HG03558 (cell line): ENCODE results near the gene HBA2.
"Not testable (repeated sequence)": the region's sequence is repeated elsewhere in the genome, so short reads cannot be mapped to it uniquely, and the experiment has no call there.

Source experiments
- ATAC-seq: cut with Tn5 transposase; IDR thresholded peaks from one replicate; pipeline ENCODE4 v1.9.1; 2021; ENCODE audit warnings: moderate number of reproducible peaks; ENCODE audit not compliant: unreplicated experiment; ENCODE audit errors: extremely low read depth

HBA2 gene

DNA sequence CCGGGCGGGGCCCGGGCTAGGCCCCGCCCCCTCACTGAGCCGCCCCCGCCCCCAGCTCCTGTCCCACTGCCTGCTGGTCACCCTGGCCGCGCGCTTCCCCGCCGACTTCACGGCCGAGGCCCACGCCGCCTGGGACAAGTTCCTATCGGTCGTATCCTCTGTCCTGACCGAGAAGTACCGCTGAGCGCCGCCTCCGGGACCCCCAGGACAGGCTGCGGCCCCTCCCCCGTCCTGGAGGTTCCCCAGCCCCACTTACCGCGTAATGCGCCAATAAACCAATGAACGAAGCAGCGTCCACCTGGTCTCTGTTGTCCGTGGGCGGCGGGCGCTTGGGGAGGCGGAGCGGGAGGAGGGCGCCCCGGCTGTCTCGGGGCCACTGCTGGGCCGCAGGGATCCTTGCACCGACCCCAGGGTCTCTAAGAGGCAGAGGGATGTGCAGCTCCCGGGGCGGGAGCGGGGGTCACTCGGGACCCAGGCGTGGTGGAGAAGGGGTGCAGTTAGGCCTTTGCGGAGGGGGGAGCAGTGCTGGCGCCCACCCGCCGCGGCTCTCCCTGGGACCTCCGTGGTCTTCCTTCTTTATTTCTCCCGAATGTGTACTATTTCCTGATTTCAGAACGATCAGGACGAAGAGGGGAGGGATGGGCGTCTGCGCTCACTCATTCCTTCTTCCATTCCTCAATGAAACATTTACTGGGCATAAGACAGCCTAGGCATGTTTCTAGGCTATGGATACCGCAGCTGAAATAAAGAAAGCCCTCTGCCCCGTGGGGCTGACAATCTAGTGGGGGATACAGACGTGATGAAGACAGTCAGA is 18.3 kb upstream of the HBA2 start:
- no peak for ATAC-seq

DNA sequence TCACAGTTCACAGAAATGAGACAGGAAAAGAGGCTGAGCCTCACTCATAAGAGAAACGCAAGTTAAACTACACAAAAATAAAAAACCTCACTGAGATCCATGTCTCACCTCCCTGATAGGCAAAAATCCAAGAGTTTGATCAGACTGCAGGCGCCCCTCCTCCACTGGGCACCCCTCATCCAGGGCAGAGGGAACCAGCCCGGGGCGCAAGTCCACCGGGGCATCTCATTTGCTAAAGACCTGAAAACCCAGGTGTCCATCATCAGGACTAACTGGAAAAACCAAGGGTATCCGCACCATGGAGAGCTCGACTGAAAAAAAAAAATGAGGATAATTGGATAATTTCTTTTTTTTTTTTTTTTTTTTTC is 17.7 kb upstream of the HBA2 start:
- ATAC-seq = no peak

DNA sequence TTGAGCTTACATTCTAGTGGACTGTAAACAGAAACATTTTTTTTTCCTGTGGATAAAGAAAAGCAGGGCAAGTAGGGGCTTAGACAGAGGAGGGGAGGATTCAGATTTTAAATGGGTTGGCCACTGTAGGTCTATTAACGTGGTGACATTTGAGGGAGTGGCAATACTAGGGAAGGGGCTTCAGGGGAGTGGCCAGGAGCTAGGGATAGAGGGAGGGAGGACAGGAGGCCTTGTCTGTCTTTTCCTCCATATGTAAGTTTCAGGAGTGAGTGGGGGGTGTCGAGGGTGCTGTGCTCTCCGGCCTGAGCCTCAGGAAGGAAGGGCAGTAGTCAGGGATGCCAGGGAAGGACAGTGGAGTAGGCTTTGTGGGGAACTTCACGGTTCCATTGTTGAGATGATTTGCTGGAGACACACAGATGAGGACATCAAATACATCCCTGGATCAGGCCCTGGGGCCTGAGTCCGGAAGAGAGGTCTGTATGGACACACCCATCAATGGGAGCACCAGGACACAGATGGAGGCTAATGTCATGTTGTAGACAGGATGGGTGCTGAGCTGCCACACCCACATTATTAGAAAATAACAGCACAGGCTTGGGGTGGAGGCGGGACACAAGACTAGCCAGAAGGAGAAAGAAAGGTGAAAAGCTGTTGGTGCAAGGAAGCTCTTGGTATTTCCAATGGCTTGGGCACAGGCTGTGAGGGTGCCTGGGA is 13.4 kb upstream of the HBA2 start:
- no peak for ATAC-seq

DNA sequence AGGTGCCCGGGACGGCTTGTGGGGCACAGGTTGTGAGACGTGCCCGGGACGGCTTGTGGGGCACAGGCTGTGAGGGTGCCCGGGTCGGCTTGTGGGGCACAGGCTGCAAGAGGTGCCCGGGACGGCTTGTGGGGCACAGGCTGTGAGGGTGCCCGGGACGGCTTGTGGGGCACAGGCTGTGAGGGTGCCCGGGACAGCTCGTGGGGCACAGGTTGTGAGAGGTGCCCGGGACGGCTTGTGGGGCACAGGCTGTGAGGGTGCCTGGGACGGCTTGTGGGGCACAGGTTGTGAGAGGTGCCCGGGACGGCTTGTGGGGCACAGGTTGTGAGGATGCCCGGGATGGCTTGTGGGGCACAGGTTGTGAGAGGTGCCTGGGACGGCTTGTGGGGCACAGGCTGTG is 12.4 kb upstream of the HBA2 start:
- ATAC-seq = not testable (repeated sequence)

DNA sequence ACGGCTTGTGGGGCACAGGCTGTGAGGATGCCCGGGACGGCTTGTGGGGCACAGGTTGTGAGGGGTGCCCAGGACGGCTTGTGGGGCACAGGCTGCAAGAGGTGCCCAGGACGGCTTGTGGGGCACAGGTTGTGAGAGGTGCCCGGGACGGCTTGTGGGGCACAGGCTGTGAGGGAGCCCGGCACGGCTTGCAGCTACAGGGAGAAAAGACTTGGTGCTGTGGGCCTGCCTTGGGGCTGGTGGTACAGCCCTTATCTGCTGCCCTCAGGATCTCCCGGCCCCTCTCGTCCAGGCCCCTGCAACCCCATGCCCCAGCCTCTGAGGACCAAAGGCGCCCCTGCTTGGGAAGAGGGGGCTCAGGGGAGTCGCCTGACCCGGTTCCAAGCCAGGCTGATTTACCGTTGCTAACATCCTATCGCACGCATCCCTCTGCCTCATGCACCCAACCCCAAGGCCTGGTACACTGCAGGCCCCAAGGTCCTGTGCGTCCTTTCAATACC is 11.9 kb upstream of the HBA2 start:
- ATAC-seq = no peak

DNA sequence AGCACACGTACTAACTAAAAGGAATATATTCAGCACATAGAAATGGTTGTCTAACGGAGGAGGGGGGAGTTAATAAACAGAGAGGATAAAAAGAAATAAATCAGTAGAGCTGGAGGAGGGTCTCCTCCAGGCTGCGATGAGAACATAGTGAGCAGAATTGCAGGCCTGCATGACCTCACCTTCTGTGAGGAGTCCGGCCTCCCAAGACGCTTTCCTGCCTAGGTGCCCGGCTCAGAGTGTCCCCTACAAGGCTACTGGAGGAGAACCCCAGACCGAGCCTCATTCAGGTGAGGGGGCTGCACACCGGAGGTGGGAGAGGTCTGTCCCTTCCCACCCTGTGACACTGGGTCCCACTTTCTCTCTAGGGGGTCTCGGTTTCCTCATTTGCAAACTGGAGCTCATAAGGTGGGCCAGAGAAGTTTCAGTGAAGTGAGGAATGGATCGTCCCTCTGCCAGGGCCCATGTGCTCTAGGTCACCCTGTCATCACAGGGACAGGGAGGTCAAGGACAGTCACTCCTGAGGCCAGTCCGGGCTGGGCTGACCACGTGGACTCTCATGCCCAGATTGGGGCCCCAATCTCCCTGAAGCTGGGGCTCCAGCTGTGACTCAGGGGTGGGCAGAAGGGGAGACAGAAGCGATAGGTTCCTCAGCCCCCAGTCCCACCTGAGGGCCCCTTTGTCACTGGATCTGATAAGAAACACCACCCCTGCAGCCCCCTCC is 10.2 kb upstream of the HBA2 start:
- no peak for ATAC-seq

DNA sequence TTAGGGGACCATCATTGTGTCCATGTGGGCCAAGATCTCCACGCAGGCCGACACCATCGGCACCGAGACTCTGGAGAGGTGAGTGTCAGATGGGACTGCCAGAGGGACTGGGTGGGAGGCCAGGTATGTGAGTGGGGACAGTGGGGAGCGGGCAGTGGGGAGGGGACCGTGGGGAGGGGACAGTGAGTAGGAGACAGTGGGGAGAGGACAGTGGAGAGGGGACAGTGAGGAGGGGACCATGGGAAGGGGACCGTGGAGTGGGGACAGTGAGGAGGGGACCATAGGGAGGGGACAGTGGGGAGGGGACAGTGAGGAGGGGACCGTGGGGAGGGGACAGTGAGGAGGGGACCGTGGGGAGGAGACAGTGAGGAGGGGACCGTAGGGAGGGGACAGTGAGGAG is 9.5 kb upstream of the HBA2 start:
- not testable (repeated sequence) for ATAC-seq

DNA sequence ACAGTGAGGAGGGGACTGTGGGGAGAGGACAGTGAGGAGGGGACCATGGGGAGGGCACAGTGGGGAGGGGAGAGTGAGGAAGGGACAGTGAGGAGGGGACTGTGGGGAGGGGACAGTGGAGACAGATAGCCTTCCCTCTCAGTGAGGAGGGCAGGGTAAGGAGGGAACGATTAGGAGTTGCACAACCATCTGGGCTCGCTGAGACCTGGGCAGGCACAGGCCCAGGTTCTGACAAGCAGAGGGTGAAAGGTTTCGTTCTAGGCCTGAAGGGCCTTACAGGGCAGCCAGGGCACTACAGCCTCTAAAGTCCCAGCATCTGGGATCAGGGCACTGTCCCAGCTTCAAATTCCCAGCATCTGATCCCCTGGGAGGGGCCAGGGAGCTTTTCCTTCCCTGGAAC is 9.0 kb upstream of the HBA2 start:
- ATAC-seq = not testable (repeated sequence)

DNA sequence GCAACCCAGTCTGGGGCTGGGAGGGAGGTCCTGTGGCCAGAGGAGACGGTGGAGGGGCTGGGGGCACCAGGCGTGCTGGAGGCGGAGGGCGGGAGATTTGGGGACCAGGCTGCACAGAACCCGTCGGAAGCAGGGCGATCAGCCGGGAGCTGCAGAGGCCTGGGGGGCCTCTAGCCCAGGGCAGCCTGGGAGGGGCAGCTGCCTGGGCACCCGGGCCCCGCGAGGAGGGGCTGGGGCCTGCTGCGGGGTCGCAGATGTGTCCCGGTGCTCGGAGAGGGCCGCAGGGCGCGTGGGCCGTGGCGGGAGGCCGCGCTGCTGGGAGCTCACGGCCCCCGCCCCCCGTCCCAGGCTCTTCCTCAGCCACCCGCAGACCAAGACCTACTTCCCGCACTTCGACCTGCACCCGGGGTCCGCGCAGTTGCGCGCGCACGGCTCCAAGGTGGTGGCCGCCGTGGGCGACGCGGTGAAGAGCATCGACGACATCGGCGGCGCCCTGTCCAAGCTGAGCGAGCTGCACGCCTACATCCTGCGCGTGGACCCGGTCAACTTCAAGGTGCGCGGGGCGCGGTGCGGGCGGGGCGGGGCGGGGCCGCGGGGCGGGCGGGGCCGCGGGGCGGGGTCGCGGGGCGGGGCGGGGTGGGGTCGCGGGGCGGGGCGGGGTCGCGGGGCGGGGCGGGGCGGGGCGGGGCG is 8.4 kb upstream of the HBA2 start:
- ATAC-seq = not testable (repeated sequence)

DNA sequence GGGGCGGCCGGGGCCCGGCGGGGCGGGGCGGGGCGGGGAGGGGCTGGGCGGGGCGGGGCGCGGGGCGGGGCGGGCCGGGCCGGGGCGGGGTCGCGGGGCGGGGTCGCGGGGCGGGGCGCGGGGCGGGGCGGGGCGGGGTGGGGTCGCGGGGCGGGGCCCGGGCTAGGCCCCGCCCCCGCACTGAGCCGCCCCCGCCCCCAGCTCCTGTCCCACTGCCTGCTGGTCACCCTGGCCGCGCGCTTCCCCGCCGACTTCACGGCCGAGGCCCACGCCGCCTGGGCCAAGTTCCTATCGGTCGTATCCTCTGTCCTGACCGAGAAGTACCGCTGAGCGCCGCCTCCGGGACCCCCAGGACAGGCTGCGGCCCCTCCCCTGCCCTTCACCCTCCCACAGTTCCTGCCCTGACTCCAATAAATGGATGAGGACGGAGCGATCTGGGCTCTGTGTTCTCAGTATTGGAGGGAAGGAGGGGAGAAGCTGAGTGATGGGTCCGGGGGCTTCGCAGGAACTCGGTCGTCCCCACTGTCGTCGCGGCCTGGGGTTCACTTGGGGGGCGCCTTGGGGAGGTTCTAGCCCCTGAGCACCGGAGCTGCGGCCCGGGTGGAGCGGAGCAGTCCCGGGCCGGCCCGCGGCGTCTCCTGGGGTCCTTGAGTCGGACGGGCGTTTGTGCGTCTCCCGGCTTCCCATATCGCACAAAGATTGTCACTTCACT is 7.7 kb upstream of the HBA2 start:
- ATAC-seq = no peak

DNA sequence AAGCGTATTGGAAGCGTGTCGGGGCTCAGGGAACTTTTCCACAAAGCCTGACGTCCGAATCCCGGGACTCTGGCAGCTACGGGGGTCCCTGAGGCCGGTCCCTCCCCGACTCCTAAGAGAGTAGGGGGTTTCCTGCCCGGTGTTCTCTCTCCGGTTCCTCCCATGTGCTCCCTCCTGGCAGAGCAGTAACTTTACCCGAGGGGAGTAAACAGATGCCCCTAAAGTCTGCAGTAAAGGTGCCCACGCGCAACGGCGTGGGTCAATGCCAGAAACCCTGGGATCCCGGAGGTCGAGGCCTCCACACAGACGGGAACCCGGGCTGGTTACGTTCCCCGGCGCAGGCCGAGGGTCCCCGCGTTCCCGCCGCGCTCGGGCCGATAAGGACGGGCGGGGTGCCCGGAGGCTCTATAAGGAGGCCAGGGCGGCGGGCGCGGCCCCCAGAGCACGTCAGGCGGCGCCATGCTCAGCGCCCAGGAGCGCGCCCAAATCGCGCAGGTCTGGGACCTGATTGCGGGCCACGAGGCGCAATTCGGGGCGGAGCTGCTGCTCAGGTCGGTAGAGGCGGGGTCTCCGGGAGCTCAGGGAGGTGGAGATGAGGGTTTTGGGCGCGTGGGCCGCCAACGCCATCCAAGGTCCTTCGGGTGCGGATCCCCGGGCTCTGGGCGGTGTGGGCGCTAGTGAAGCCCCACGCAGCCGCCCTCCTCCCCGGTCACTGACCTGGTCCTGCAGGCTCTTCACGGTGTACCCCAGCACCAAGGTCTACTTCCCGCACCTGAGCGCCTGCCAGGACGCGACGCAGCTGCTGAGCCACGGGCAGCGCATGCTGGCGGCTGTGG is 6.9 kb upstream of the HBA2 start, which contains the start of gene HBM:
Gene HBM, plus strand, starts transcription at position 440 of the 836 bp plus-strand sequence. Its CDS starts 20 bp downstream, at position 460.
- no peak for ATAC-seq

DNA sequence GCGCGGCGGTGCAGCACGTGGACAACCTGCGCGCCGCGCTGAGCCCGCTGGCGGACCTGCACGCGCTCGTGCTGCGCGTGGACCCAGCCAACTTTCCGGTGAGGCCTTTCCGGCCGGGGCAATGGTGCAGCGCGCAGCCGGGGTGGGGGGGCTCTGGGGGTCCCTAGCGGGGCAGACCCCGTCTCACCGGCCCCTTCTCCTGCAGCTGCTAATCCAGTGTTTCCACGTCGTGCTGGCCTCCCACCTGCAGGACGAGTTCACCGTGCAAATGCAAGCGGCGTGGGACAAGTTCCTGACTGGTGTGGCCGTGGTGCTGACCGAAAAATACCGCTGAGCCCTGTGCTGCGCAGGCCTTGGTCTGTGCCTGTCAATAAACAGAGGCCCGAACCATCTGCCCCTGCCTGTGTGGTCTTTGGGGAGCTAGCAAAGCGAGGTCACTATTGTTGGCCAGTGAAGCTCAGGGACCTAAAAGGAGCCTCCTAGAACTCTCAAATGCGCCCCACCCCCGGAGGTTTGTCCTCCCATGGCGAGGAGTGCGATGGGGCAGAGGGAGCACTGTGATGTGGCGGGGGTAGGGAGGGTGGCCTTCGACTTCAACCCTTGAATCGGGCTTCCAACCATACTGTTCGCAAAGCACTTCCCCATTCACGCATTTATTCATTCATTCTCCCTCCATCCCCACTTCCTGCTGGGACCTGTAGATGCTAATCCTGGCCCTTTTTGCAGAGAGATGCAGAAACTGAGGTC is 6.1 kb upstream of the HBA2 start:
- ATAC-seq = no peak

DNA sequence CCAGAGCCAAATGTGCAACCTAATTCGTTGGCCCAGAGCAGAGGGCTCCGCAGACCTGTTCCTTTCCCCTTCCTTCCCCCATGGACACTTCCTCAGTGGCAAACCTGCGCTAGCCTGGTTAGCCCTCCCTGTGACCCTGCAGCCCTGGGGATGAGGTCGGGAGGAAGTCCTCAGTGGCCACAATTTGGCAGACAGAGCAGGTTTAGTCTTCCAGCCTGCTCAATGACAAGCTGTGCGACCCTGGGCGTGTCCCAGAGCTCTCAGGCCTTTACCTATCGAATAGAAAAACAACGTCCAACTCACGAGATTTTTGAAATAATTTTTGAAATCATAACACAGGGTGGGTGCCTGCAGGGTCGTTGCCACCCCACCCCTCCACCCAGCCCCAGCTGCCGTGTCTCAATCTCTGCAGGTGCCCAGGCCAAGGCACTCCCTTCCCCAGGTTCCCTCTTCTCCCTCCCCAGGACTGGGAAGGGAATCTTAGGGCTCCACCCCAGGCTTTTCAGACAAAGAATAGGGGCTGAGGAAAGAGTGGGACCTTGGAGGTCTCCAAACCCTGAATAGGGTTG is 5.5 kb upstream of the HBA2 start:
- no peak for ATAC-seq

DNA sequence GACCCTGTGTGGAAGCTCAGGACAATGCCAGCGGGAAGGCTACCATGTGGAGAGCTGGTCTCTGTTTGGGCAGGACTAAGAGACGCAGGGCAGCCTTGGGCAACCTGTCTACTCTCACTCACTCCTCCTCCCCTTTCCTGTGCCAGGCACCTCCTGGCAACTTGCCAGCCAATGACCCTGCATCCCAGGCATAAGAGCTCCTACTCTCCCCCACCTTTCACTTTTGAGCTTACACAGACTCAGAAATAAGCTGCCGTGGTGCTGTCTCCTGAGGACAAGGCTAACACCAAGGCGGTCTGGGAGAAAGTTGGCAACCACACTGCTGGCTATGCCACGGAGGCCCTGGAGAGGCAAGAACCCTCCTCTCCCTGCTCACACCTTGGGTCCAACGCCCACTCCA is 4.3 kb upstream of the HBA2 start:
- ATAC-seq = no peak

DNA sequence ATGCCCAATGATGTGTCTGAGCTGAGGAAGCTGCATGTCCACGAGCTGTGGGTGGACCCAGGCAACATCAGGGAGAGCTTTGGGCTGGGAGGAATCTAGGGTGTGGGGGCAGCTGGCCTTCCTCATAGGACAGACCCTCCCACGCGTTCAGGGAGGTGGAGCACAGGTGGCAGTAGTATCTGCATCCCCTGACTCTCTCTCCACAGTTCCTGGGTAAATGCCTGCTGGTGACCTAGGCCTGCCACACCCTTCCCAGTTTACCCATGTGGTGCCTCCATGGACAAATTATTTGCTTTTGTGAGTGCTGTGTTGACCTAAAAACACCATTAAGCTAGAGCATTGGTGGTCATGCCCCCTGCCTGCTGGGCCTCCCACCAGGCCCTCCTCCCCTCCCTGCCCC is 3.7 kb upstream of the HBA2 start:
- ATAC-seq = no peak

DNA sequence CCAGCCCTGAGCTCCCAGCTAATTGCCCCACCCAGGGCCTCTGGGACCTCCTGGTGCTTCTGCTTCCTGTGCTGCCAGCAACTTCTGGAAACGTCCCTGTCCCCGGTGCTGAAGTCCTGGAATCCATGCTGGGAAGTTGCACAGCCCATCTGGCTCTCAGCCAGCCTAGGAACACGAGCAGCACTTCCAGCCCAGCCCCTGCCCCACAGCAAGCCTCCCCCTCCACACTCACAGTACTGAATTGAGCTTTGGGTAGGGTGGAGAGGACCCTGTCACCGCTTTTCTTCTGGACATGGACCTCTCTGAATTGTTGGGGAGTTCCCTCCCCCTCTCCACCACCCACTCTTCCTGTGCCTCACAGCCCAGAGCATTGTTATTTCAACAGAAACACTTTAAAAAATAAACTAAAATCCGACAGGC is 2.6 kb upstream of the HBA2 start:
- ATAC-seq = not testable (repeated sequence)

DNA sequence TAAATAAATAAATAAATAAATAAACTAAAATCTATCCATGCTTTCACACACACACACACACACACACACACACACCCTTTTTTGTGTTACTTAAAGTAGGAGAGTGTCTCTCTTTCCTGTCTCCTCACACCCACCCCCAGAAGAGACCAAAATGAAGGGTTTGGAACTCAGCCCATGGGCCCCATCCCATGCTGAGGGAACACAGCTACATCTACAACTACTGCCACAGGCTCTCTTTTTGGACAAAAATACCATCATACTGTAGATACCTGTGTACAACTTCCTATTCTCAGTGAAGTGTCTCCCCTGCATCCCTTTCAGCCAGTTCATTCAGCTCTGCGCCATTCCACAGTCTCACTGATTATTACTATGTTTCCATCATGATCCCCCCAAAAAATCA is 1.9 kb upstream of the HBA2 start:
- no peak for ATAC-seq
